HepG2 (cell line): ENCODE results near the gene RIPK1.

Experiments used
- DNMT1 ChIP-seq: sonication (generic); formaldehyde crosslinking; IDR thresholded peaks from 2 replicates; pipeline ENCODE4 v1.5.1; 2020; ENCODE audit warnings: mild to moderate bottlenecking, missing genetic modification reagents
- ZNF180 ChIP-seq: sonication (generic); formaldehyde crosslinking; IDR thresholded peaks from 2 replicates; pipeline ENCODE4 v1.4.0; 2020; ENCODE audit warnings: low read depth, missing genetic modification reagents, borderline replicate concordance
- ZNF788 ChIP-seq: sonication (generic); formaldehyde crosslinking; IDR thresholded peaks from 2 replicates; pipeline ENCODE4 v1.5.0; 2020; ENCODE audit warnings: mild to moderate bottlenecking, missing genetic modification reagents, borderline replicate concordance

DNA sequence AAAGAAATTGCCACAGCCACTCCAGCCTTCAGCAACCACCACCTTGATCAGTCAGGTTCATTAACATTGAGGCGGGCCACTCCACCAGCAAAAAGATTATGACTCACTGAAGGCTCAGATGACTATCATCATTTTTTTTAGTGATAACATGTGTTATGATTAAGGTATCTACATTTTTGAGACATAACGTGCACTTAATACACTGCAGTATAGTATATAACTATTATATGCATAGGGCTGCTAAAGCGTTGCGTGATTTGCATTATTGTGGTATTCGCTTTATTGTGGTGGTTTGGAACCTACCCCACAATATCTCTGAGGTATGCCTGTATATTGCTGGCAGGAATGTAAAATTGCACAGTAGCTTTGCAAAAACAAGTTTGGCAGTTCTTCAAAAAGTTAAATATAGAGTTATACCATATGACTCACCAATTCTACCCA, 6.8 kb upstream of the RIPK1 start:
- no peak for TF ChIP-seq ZNF788 (CRISPR knock-in tag)
- TF ChIP-seq ZNF180 (CRISPR knock-in tag) = no peak
- no peak for TF ChIP-seq DNMT1
